NCI-H345 (cell line): Measurements from ENCODE around the gene ERVV-1.
"Not testable (repeated sequence)": the region's sequence is repeated elsewhere in the genome, so short reads cannot be mapped to it uniquely, and the experiment has no call there.

ENCODE experiments used
- DNase-seq: peaks from one replicate; lab custom pipeline; 2025; lab: John Stamatoyannopoulos, UW

Gene ERVV-1

GRCh38 chr19:53013621-53014020 is at the start of gene ERVV-1:
TSS of gene ERVV-1 (plus strand) at chr19:53013921. CDS start at chr19:53014091, 170 bp downstream.
- no peak for DNase-seq

- no peak for DNase-seq
Observed at GRCh38 chr19:52967772-52968171, 45.9 kb upstream of the ERVV-1 start.

DNA sequence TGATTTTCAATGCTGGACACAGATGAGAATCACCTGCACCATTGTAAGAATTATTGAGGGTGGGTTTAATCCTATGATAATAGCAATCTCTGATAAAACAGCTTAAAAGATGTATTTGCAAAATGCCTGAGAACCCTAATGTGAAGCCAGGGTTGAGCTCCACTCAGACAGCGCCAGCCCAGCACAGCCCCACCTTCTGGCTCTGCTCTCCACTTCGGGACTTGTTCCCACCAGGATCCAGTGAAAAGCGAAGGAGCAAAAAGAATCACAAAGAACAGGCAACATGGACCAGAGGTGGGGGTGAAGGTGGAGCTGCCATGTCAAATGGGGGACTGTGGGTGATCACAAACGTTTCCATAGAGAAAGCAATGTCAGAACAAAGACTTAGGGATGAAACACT is 32.4 kb upstream of the ERVV-1 start:
- no peak for DNase-seq

DNA sequence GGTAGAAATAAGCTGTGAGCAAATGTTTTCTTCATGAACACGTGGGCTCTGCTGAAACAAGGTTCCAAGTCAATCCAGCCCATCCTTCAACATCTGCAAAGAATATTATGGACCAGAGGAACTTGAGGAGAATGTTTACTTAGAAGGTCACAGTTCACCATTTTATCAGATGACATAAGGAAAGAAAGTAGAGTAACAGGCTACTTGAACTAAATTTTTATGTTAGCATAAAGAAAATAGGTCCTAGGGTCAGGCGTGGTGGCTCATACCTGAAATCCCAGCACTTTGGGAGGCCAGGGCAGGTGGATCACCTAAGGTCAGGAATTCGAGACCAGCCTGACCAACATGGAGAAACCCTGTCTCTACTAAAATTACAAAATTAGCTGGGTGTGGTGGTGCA is 30.6 kb upstream of the ERVV-1 start:
- DNase-seq = not testable (repeated sequence)

- no peak for DNase-seq
Observed at GRCh38 chr19:52987221-52987620, 26.5 kb upstream of the ERVV-1 start.

DNA sequence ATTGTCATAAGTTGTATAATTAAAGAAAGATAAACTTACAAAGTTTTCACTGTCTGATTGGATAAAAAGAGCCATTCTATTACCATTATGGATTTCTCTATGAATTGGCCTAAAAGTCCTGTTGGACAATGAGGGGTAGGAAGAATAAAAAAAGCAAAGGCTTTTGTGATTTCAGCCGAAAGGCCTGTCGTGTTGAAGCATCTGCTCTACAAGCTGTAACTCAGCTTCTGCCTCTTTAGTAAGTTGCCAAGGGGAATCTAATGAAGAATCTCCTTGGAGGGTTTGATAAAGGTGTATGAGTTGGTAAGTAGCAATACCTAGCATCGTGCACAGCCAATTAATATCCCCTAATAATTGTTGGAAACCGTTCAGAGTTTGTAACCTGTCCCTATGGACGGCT is 25.2 kb upstream of the ERVV-1 start:
- DNase-seq = no peak

- no peak for DNase-seq
Observed at GRCh38 chr19:52990759-52991418, 22.8 kb upstream of the ERVV-1 start.

DNA sequence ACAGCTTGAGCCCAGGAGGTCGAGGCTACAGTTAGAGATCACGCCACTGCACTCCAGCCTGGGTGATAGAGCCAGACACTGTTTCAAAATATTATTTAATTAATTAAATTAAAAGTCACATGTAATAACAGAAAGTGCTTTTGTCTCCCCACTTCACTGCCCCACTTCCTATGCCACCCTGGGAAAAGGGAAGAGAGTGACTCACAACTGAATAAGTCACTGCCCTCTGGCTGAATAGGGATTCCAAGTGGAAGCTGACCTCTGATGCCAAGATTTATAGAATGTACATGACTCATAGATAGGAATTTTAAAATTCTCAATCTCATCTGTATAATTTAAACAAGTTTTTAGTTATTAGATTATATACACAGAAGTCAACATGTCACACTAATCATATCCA is 22.2 kb upstream of the ERVV-1 start:
- no peak for DNase-seq

GRCh38 chr19:52992109-52993004 is 21.4 kb upstream of the ERVV-1 start:
- DNase-seq = no peak

DNA sequence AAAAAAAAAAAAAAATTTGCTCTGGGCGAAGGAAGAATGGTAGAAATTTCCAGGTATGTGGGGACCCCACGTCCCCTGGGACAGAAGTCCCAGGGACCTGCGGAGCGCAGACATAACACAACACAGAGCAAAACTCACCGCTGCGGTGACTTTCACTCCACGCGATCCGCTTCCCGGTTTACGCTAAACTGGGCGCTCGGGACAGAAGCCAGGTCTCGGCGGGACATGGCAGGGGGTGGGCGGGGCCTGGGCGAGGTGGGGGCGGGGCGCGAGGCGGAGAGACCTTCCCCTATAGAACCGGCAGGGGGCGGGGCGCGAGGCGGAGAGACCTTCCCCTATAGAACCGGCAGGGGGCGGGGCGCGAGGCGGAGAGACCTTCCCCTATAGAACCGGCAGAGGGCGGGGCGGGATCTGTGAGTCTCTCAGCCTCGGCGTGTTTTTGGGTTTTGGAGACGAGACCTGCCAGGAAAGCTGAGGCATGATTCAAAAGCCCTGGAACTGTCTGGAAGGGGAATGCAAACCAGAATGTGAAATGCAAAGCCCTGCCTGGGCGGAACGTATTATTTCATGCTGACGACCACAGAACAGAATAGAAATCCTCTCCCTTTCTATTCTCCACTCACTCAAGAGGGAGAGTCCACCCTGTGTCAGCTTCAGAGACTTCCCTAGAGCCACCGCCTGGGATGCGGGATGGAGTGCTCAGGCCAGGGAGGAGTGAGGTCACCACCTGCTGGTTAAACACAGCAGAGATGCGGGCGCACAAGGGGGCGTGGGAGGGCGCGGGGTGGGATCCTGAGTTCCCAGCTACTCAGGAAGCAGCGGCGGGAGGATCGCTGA is 20.2 kb upstream of the ERVV-1 start:
- peak; percentile 75 for DNase-seq

- no peak for DNase-seq
Observed at GRCh38 chr19:52995711-52996110, 18.0 kb upstream of the ERVV-1 start.

GRCh38 chr19:52997975-52998374 is 15.7 kb upstream of the ERVV-1 start:
- DNase-seq = no peak

GRCh38 chr19:53002479-53002878 is 11.2 kb upstream of the ERVV-1 start:
- no peak for DNase-seq

GRCh38 chr19:53004242-53004641 is 9.5 kb upstream of the ERVV-1 start:
- DNase-seq = no peak

GRCh38 chr19:53007200-53007599 is 6.5 kb upstream of the ERVV-1 start:
- no peak for DNase-seq

DNA sequence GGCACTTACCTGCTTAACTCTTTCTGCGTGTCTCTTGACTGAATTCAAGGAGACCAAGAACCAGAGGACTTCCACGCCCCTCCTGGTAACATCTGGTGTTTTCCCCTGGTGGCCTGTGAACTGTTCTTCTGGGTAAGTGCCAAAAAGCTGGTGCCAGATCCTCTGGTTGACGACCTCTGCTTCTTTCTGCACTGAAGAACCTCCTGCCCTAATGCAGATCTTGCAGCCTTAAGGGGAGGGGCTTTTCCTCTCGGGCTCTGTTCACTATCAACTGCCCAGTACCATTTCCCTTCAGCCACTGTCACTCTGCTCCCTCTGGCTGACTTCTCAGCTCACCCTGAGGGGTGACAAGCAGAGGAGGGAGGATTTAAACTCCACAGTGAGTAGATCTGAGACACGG is 6.1 kb upstream of the ERVV-1 start:
- no peak for DNase-seq

DNA sequence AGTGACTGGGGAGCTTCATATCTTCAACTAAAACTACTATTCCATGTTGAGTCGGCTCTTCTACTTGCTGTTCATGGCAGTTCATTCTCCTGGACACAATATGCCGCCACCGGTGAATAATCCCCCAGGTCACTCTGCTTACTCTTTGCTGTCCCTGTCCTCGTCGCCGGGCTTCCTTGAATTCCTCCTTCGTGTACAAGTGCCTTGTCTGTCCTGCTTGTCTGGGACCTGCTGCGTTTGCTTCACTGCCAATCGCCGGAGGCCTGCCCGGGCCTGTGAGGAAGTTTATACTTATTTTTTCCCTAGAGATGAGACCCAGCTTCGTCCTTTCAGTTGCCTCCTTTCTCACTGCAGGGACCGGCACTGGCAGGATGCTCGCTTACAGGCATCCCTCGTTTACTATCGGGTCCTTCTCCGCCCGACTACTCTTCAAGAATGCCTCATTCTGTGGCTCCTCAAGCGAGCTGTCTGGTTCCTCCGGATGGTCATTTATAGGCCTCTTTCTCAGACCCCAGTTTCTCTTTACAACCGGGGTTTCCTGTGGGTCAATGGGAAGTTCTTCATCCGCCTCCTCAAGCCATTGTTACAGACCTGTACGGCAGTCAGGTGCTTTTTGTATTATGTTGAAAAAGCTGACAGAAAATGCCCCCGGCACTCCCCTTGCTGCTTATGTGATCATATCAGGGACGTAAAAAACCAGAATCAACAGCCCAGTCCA is 5.5 kb upstream of the ERVV-1 start:
- DNase-seq = no peak

- DNase-seq = no peak
Observed at GRCh38 chr19:53010494-53010893, 3.2 kb upstream of the ERVV-1 start.

GRCh38 chr19:53012006-53012405 is 1.7 kb upstream of the ERVV-1 start:
- no peak for DNase-seq

GRCh38 chr19:53015159-53015558 is 1.4 kb downstream of the ERVV-1 start:
- DNase-seq = no peak

DNA sequence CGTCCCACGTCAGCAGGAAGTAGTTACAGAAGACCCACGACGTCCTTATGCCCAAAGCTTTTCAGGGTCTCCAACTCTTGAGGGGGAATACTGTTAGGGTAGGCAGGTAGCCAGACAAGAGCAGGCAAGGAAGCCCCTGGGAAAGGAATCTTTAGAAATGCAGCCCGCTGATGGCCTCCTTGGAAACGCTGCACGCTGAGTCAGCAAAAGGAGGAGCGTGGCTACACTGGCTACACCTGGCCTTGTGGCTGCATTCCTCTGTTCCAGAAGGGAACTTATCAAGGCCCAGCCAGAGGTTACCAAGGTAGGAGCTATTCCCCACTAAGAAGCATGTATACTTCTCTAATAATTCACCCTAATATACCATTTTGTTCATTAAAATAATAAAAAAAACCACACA is 2.0 kb downstream of the ERVV-1 start:
- DNase-seq = no peak

DNA sequence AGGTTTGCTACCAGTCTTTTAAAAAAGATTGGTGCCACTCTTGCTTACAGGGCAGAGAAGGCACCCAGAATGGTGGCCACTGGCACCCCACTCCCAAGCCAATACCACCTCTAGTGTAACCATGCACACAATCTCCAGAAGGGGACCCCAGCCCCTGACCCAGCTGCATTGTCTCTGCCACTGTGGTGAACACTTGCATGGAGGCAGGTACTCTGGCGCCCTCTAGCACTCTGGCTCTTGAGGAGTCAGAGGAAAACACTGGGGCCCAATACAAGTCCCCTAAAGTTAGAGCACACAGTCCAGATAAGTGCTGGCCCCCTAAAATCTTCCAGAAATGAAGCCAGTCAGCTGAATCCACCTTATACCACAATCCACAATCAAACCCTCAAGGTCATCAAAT is 6.0 kb downstream of the ERVV-1 start:
- DNase-seq = no peak
